ENCODE data around the gene LDB2.

The LDB2 gene

DNA sequence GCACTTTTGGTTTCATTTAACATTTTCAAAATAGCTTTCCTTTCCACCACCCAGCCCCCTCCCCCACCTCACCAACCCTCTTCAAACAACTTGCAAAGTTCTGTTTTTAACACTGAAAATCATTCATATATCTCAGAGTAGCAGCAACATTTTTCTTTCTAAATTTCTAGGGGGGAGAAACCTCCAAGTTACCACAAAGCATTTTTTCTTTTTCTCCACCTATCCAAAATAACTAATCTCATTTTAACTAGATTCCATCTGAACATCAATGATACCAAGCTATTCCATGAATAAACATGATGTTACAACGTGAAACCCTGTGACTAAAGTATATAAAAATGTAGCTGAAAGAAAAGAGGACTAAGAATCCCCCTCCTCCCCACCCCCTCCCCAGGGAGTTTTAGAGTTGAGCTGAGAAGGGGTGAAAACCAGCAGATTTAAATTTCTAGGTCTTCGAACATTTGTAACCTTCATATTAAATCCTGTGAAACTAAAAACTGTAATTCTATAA, 5.2 kb downstream of the LDB2 start:
- DNase-seq (ENCODE audit: low read depth, low spot score): peak; percentile 52
- H3K4me3 ChIP-seq: peak overlapping the region; percentile 90
- H3K36me3 ChIP-seq (ENCODE audit: insufficient read depth, low read length): peaks cover 14% of the 10 kb centered on the region
- peak overlapping the region; percentile 99 for H3K27ac ChIP-seq
- H3K9ac ChIP-seq (ENCODE audit: insufficient read length): peak overlapping the region; percentile 89
- no peak for TF ChIP-seq POLR2AphosphoS5 (IDR thresholded peaks at IDR 0.05; ENCODE audit: borderline replicate concordance, low read depth, low read length)
- no peak for TF ChIP-seq FOXP2 (optimal IDR thresholded peaks at IDR 0.05; ENCODE audit: control extremely low read depth, extremely low read length, insufficient read depth)
- no peaks in the 10 kb centered on the region for H3K9me3 ChIP-seq (ENCODE audit: low read depth, low read length)

DNA sequence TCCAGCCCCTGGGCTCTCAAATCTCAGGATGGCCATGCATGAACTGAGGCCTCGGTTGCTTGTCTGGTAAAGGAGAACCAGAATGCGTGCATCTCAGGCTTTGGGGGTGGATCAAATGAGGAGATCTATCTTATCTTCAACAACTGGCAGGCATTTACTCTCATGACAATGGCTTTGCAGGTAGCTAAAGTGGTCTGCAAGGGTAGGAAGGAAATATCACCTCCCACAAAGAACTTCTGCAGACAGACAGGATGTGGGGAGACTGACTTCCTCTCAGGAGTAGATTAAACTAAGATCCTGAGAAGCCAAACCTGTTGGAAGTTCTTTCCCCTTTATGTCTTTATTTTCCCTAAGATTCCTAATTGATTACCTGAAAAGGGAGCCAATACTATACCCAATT, 7.8 kb downstream of the LDB2 start:
- H3K9ac ChIP-seq (ENCODE audit: insufficient read length): no peak overlapping the region
- peaks cover 25% of the 10 kb centered on the region for H3K36me3 ChIP-seq (ENCODE audit: insufficient read depth, low read length)
- DNase-seq (ENCODE audit: low read depth, low spot score): no peak
- H3K27ac ChIP-seq: no peak overlapping the region
- TF ChIP-seq EZH2 (IDR thresholded peaks at IDR 0.05): no peak
- no peak for TF ChIP-seq POLR2AphosphoS5 (IDR thresholded peaks at IDR 0.05; ENCODE audit: borderline replicate concordance, low read depth, low read length)
- TF ChIP-seq FOXP2 (optimal IDR thresholded peaks at IDR 0.05; ENCODE audit: control extremely low read depth, extremely low read length, insufficient read depth): no peak
- no peak overlapping the region for H3K4me3 ChIP-seq
- no peaks in the 10 kb centered on the region for H3K9me3 ChIP-seq (ENCODE audit: low read depth, low read length)

GRCh38 chr4:16889945-16890344, 8.5 kb downstream of the LDB2 start:
- TF ChIP-seq POLR2AphosphoS5 (IDR thresholded peaks at IDR 0.05; ENCODE audit: borderline replicate concordance, low read depth, low read length) (no peak), FOXP2 (optimal IDR thresholded peaks at IDR 0.05; ENCODE audit: control extremely low read depth, extremely low read length, insufficient read depth) (no peak), EZH2 (IDR thresholded peaks at IDR 0.05) (no peak)
- Histone ChIP-seq H3K27ac (no peak overlapping the region), H3K9ac (ENCODE audit: insufficient read length) (no peak overlapping the region), H3K36me3 (ENCODE audit: insufficient read depth, low read length) (peaks cover 30% of the 10 kb centered on the region), H3K9me3 (ENCODE audit: low read depth, low read length) (no peaks in the 10 kb centered on the region), H3K4me3 (no peak overlapping the region)
- no peak for DNase-seq (ENCODE audit: low read depth, low spot score)

GRCh38 chr4:16887887-16888286, 10.6 kb downstream of the LDB2 start:
- H3K9ac ChIP-seq (ENCODE audit: insufficient read length): no peak overlapping the region
- no peak for DNase-seq (ENCODE audit: low read depth, low spot score)
- H3K4me3 ChIP-seq: no peak overlapping the region
- no peak overlapping the region for H3K27ac ChIP-seq
- H3K9me3 ChIP-seq (ENCODE audit: low read depth, low read length): no peaks in the 10 kb centered on the region
- TF ChIP-seq FOXP2 (optimal IDR thresholded peaks at IDR 0.05; ENCODE audit: control extremely low read depth, extremely low read length, insufficient read depth): no peak
- TF ChIP-seq POLR2AphosphoS5 (IDR thresholded peaks at IDR 0.05; ENCODE audit: borderline replicate concordance, low read depth, low read length): no peak
- no peak for TF ChIP-seq EZH2 (IDR thresholded peaks at IDR 0.05)
- H3K36me3 ChIP-seq (ENCODE audit: insufficient read depth, low read length): peaks cover 33% of the 10 kb centered on the region

- no peak for TF ChIP-seq FOXP2 (optimal IDR thresholded peaks at IDR 0.05; ENCODE audit: control extremely low read depth, extremely low read length, insufficient read depth)
- Histone ChIP-seq H3K27ac (no peak overlapping the region), H3K9ac (ENCODE audit: insufficient read length) (no peak overlapping the region), H3K4me3 (no peak overlapping the region), H3K36me3 (ENCODE audit: insufficient read depth, low read length) (peaks cover 51% of the 10 kb centered on the region), H3K9me3 (ENCODE audit: low read depth, low read length) (no peaks in the 10 kb centered on the region)
- no peak for DNase-seq (ENCODE audit: low read depth, low spot score)
Measured at GRCh38 chr4:16884673-16885460, 13.6 kb downstream of the LDB2 start.

DNA sequence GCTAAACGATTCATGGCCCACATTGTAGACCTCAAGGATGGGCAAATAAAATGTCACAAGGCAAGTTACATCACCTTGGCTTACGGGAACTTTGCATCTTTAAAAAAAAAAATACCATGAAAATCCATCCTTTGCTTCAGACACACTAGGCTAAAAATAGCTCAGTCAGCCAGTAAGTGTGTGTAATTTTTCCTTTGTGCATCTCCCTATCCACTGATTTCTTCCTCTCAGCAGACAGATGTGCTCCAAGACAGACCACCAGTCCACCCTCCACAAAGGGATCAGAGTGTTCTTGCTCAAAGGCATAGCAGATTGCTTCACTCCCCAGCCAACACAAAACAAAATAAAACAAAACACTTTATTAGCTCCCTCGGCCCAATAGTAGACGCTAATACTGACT, 14.6 kb downstream of the LDB2 start:
- DNase-seq (ENCODE audit: low read depth, low spot score): no peak
- no peaks in the 10 kb centered on the region for H3K9me3 ChIP-seq (ENCODE audit: low read depth, low read length)
- TF ChIP-seq POLR2AphosphoS5 (IDR thresholded peaks at IDR 0.05; ENCODE audit: borderline replicate concordance, low read depth, low read length) (no peak), EZH2 (IDR thresholded peaks at IDR 0.05) (no peak), FOXP2 (optimal IDR thresholded peaks at IDR 0.05; ENCODE audit: control extremely low read depth, extremely low read length, insufficient read depth) (no peak)
- no peak overlapping the region for H3K27ac ChIP-seq
- H3K36me3 ChIP-seq (ENCODE audit: insufficient read depth, low read length): peaks cover 46% of the 10 kb centered on the region
- H3K9ac ChIP-seq (ENCODE audit: insufficient read length): no peak overlapping the region
- H3K4me3 ChIP-seq: no peak overlapping the region

DNA sequence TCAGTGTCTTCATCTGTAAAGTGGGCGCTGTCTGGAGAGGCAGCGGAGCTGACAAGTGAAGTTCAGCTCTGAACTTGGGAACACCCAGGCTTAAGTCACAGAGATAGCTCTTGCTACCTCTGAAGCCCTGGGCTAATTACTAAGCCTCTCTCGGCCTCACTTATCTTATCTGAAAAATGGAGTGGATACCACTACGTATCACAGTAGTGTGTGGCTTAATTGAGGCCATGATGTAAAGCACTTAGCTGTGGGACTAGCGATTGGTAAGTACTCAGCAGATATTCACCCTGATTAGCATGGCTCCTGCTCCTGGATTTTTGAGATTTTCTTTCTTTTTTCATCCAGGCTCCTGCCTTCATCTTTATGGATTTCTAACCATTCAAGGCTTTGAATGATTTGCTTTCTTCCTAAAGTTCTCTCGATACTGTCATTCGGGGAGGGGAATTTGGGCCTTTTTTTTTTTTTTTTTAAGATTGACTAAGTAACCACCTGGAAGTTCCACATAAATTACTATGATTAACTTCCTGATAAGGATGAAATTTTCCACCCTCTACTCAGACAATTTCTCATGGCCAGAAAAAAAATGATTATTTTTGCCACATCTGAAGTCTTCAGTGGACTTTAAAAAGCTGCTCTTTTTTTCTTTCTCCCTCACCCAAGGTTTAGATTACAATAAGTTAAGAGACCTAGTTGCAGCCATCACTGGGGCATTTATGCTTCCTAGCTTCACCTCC, 17.1 kb downstream of the LDB2 start:
- Histone ChIP-seq H3K9ac (ENCODE audit: insufficient read length) (no peak overlapping the region), H3K36me3 (ENCODE audit: insufficient read depth, low read length) (peaks cover 36% of the 10 kb centered on the region), H3K9me3 (ENCODE audit: low read depth, low read length) (no peaks in the 10 kb centered on the region), H3K27ac (no peak overlapping the region), H3K4me3 (no peak overlapping the region)
- TF ChIP-seq POLR2AphosphoS5 (IDR thresholded peaks at IDR 0.05; ENCODE audit: borderline replicate concordance, low read depth, low read length) (no peak), FOXP2 (optimal IDR thresholded peaks at IDR 0.05; ENCODE audit: control extremely low read depth, extremely low read length, insufficient read depth) (no peak), EZH2 (IDR thresholded peaks at IDR 0.05) (no peak)
- DNase-seq (ENCODE audit: low read depth, low spot score): no peak

GRCh38 chr4:16875487-16875886, 23.0 kb downstream of the LDB2 start:
- no peak for DNase-seq (ENCODE audit: low read depth, low spot score)
- Histone ChIP-seq H3K4me3 (no peak overlapping the region), H3K36me3 (ENCODE audit: insufficient read depth, low read length) (peaks cover 9% of the 10 kb centered on the region; the same call in 1 of the 2 replicates), H3K27ac (no peak overlapping the region), H3K9ac (ENCODE audit: insufficient read length) (no peak overlapping the region), H3K9me3 (ENCODE audit: low read depth, low read length) (no peaks in the 10 kb centered on the region)
- TF ChIP-seq FOXP2 (optimal IDR thresholded peaks at IDR 0.05; ENCODE audit: control extremely low read depth, extremely low read length, insufficient read depth) (no peak), EZH2 (IDR thresholded peaks at IDR 0.05) (no peak), POLR2AphosphoS5 (IDR thresholded peaks at IDR 0.05; ENCODE audit: borderline replicate concordance, low read depth, low read length) (no peak)
